GM23248 (cell line): ENCODE results near the gene PKIG.

ENCODE experiments used
- EZH2 ChIP-seq: fragments of 200-600 bp; sonication (generic); IDR thresholded peaks from 2 replicates; pipeline ENCODE4 v1.6.1; 2018; ENCODE audit warnings: antibody characterized with exemption, mild to moderate bottlenecking; ENCODE audit not compliant: insufficient read depth, poor library complexity, severe bottlenecking
- EZH2phosphoT487 ChIP-seq: fragments of 200-600 bp; sonication (generic); IDR thresholded peaks from 2 replicates; pipeline ENCODE4 v1.6.1; 2018; ENCODE audit warnings: antibody characterized with exemption, moderate library complexity, mild to moderate bottlenecking, low read depth; ENCODE audit not compliant: insufficient read depth

GRCh38 chr20:44660581-44660980, 78.2 kb downstream of the PKIG start:
- TF ChIP-seq EZH2 (no peak), EZH2phosphoT487 (no peak)
